ENCODE measurements around the gene ABCA2.

- TF ChIP-seq ZNF8 (CRISPR knock-in tag; IDR thresholded peaks at IDR 0.05) (no peak), PATZ1 (CRISPR knock-in tag; IDR thresholded peaks at IDR 0.05; ENCODE audit: borderline replicate concordance) (no peak)
Observed at GRCh38 chr9:137029058-137029936, 1.3 kb upstream of the ABCA2 start.

Measured in SK-N-SH treated with all-trans-retinoic acid at 6 μM for 48 hours (cell line).